GM12878 (cell line): ENCODE data around the gene RAB3IL1. TPM values are rescaled to one million over a fixed set of nuclear protein-coding genes. Genes with fewer than 3 reads are reported as not detected.

Source experiments
- ATAC-seq: fragments of 200-7000 bp; cut with Tn5 transposase; 3 replicates; pipeline ENCODE4 v1.9.1; 2020; ENCODE audit warnings: mild to moderate bottlenecking, moderate library complexity
- BruUV-seq: library from RNA; stranded (reverse); fragments of 400-500 nt; replicated peaks from 2 replicates; lab custom pipeline; 2021; lab: Mats Ljungman, UMichigan
- CTCF ChIA-PET: fragments of 300-600 bp; sonication (Branson Sonifier 250); formaldehyde crosslinking; extraction: SDS; loops from one replicate; lab custom pipeline; 2021; ENCODE audit warnings: inconsistent platforms; lab: Yijun Ruan, JAX
- POLR2A ChIA-PET: fragments of 350-600 bp; formaldehyde crosslinking; extraction: SDS; loops from one replicate; lab custom pipeline; 2021; ENCODE audit warnings: inconsistent platforms; lab: Charles Lee
- RAD21 ChIA-PET: fragments of 300-600 bp; sonication (Branson Sonifier 250); formaldehyde crosslinking; loops from one replicate; lab custom pipeline; 2023; ENCODE audit warnings: antibody characterized with exemption; ENCODE audit not compliant: unreplicated experiment; lab: Charles Lee
- SMC1A ChIA-PET: fragments of 300-600 bp; sonication (Branson Sonifier 250); formaldehyde crosslinking; loops from one replicate; lab custom pipeline; 2023; ENCODE audit not compliant: unreplicated experiment, uncharacterized antibody; lab: Charles Lee
- DNase-seq: peaks from one replicate; pipeline ENCODE4 v3.0.0-alpha.2; 2011; ENCODE audit warnings: low read depth, low spot score
- FAIRE-seq: peaks from 3 replicates; lab custom pipeline; 2011; peaks lifted over from hg19 to GRCh38; lab: Jason Lieb, UNC
- H2AFZ ChIP-seq: 2 replicates; pipeline ENCODE4 v1.6.0; 2011; ENCODE audit warnings: low read depth, low read length, control low read depth; ENCODE audit not compliant: control insufficient read depth
- H3K27ac ChIP-seq: 2 replicates; pipeline ENCODE4 v1.5.1; 2011; ENCODE audit warnings: control low read depth; ENCODE audit not compliant: control insufficient read depth, insufficient read depth
- H3K27me3 ChIP-seq, 2 experiments: replicated peaks in 1 of 2; 2 replicates each; pipeline versions ENCODE4 v1.6.0 to v1.6.1; 2011; ENCODE audit warnings: low read length in 1 of 2; ENCODE audit not compliant: control insufficient read depth in 2 of 2, insufficient read depth in 2 of 2
- H3K36me3 ChIP-seq, 2 experiments: 2 replicates each; pipeline ENCODE4 v1.5.1; 2011; ENCODE audit warnings: low read length in 1 of 2; ENCODE audit not compliant: control insufficient read depth in 2 of 2, insufficient read depth in 2 of 2
- H3K4me1 ChIP-seq: 2 replicates; pipeline ENCODE4 v1.6.1; 2011; ENCODE audit warnings: mild to moderate bottlenecking, low read length, moderate library complexity, mixed read lengths; ENCODE audit not compliant: control insufficient read depth, insufficient read depth
- H3K4me2 ChIP-seq: 2 replicates; pipeline ENCODE4 v1.6.0; 2011; ENCODE audit warnings: control low read depth; ENCODE audit not compliant: control insufficient read depth, insufficient read depth
- H3K4me3 ChIP-seq: fragments of 200-600 bp; sonication (generic); 2 replicates; pipeline ENCODE4 v1.5.1; 2016
- H3K79me2 ChIP-seq: 2 replicates; pipeline ENCODE4 v1.6.0; 2011; ENCODE audit warnings: low read length; ENCODE audit not compliant: control insufficient read depth, insufficient read depth
- H3K9ac ChIP-seq: 2 replicates; pipeline ENCODE4 v1.8.0; 2011; ENCODE audit warnings: low read length, control low read depth, mixed read lengths; ENCODE audit not compliant: control insufficient read depth, insufficient read depth
- H3K9me3 ChIP-seq: replicated peaks from 3 replicates; pipeline ENCODE4 v1.5.1; 2011; ENCODE audit warnings: mild to moderate bottlenecking, low read length; ENCODE audit not compliant: control insufficient read depth, insufficient read depth
- H4K20me1 ChIP-seq: 2 replicates; pipeline ENCODE4 v1.6.0; 2011; ENCODE audit not compliant: control insufficient read depth, insufficient read depth
- ATF7 ChIP-seq: fragments of 450-650 bp; IDR thresholded peaks from 2 replicates; pipeline ENCODE4 v1.6.1; 2016; ENCODE audit warnings: low read depth, mild to moderate bottlenecking
- DPF2 ChIP-seq: fragments of 450-650 bp; IDR thresholded peaks from 2 replicates; pipeline ENCODE4 v1.6.1; 2017; ENCODE audit warnings: mild to moderate bottlenecking
- HCFC1 ChIP-seq: fragments of 150-350 bp; IDR thresholded peaks from 2 replicates; pipeline ENCODE4 v1.6.1; 2014; ENCODE audit warnings: low read length
- LARP7 ChIP-seq: fragments of 450-650 bp; IDR thresholded peaks from 2 replicates; pipeline ENCODE4 v1.6.1; 2017; ENCODE audit warnings: mild to moderate bottlenecking
- MLLT1 ChIP-seq: fragments of 450-650 bp; IDR thresholded peaks from 2 replicates; pipeline ENCODE4 v1.6.1; 2016; ENCODE audit warnings: mild to moderate bottlenecking
- MXI1 ChIP-seq: fragments of 150-350 bp; IDR thresholded peaks from 2 replicates; pipeline ENCODE4 v1.6.1; 2011; ENCODE audit warnings: low read depth, mild to moderate bottlenecking, inconsistent platforms, low read length, improper control_type of control experiment
- MYB ChIP-seq: fragments of 150-350 bp; IDR thresholded peaks from 2 replicates; pipeline ENCODE4 v1.6.1; 2014; ENCODE audit warnings: mild to moderate bottlenecking, low read depth, low read length, borderline replicate concordance
- NBN ChIP-seq: fragments of 450-650 bp; IDR thresholded peaks from 2 replicates; pipeline ENCODE4 v1.6.1; 2016
- NR2C1 ChIP-seq: fragments of 450-650 bp; IDR thresholded peaks from 2 replicates; pipeline ENCODE4 v1.6.1; 2017; ENCODE audit warnings: antibody characterized with exemption, mild to moderate bottlenecking, moderate library complexity
- PRDM15 ChIP-seq: fragments of 450-650 bp; formaldehyde crosslinking; IDR thresholded peaks from 2 replicates; pipeline ENCODE4 v1.4.0; 2020; ENCODE audit warnings: mild to moderate bottlenecking, moderate library complexity
- RELB ChIP-seq: fragments of 450-650 bp; IDR thresholded peaks from 2 replicates; pipeline ENCODE4 v1.6.1; 2017; ENCODE audit warnings: low read depth, mild to moderate bottlenecking, moderate library complexity
- SIX5 ChIP-seq: IDR thresholded peaks from 2 replicates; pipeline ENCODE4 v1.6.1; 2011; ENCODE audit warnings: mild to moderate bottlenecking, low read depth, low read length, moderate library complexity; ENCODE audit not compliant: severe bottlenecking
- SKIL ChIP-seq: fragments of 450-650 bp; IDR thresholded peaks from 2 replicates; pipeline ENCODE4 v1.6.1; 2017; ENCODE audit warnings: mild to moderate bottlenecking, low read depth, inconsistent platforms; ENCODE audit not compliant: poor library complexity, severe bottlenecking
- SRF ChIP-seq, 2 experiments: IDR thresholded peaks; 2 replicates each; pipeline ENCODE4 v1.6.1; 2011; ENCODE audit warnings: low read depth in 2 of 2, low read length in 2 of 2, mild to moderate bottlenecking in 1 of 2, moderate library complexity in 1 of 2
- ZZZ3 ChIP-seq: IDR thresholded peaks from 2 replicates; pipeline ENCODE4 v1.6.1; 2011; ENCODE audit warnings: low read depth; ENCODE audit not compliant: control insufficient read depth, insufficient read length
- WGBS: methylation state at CpG from one replicate; pipeline ENCODE4 v1.1.6; 2016; ENCODE audit warnings: low lambda C conversion rate; ENCODE audit not compliant: insufficient replicate concordance, insufficient coverage; ENCODE audit errors: missing lambda C conversion rate; 5-methylcytosine and 5-hydroxymethylcytosine counted together
- in situ Hi-C: fragments of 300-500 bp; cut with MboI; formaldehyde crosslinking; loops from 9 replicates; pipeline ENCODE4 v1.14.3; 2018; ENCODE audit warnings: mixed read lengths
- intact Hi-C: fragments of 100-400 bp; cut with micrococcal nuclease; formaldehyde crosslinking; loops from one replicate; pipeline ENCODE4 v1.14.2; 2022; ENCODE audit not compliant: unreplicated experiment
- polyA plus RNA-seq, 11 experiments: library from polyadenylated mRNA; depleted of rRNA in 4 of 11; unstranded in 6 of 11; stranded (reverse) in 5 of 11; fragments of >200 nt; fragmentation: Nextera tagmentation in 4 of 11; fragmentation: Illumina TruSeq in 1 of 11; extraction: Ambion mirVana in 4 of 11; extraction: Trizol in 1 of 11; gene quantifications; 1 replicate in 1 of 11; 2 replicates in 10 of 11; pipeline versions ENCODE4 v1.2.1 to v1.2.3, GENCODE V29; 2011 to 2016; ENCODE audit warnings: inconsistent platforms in 2 of 11, missing spikeins in 2 of 11, low read depth in 1 of 11
- total RNA-seq, 4 experiments: library from RNA; depleted of rRNA in 3 of 4; stranded (reverse); fragments of >200 nt in 3 of 4; fragmentation: Illumina TruSeq in 1 of 4; extraction: Trizol in 1 of 4; gene quantifications; 2 replicates each; pipeline versions ENCODE4 v1.2.1 to v1.2.3, GENCODE V29; 2013 to 2021

The RAB3IL1 gene
- total and polyA plus RNA-seq, 10 of the 15 experiments (the other 5 are each of a cell fraction or from before 2014, with no cell fraction given), result 0.04 TPM; not detected in 9

DNA sequence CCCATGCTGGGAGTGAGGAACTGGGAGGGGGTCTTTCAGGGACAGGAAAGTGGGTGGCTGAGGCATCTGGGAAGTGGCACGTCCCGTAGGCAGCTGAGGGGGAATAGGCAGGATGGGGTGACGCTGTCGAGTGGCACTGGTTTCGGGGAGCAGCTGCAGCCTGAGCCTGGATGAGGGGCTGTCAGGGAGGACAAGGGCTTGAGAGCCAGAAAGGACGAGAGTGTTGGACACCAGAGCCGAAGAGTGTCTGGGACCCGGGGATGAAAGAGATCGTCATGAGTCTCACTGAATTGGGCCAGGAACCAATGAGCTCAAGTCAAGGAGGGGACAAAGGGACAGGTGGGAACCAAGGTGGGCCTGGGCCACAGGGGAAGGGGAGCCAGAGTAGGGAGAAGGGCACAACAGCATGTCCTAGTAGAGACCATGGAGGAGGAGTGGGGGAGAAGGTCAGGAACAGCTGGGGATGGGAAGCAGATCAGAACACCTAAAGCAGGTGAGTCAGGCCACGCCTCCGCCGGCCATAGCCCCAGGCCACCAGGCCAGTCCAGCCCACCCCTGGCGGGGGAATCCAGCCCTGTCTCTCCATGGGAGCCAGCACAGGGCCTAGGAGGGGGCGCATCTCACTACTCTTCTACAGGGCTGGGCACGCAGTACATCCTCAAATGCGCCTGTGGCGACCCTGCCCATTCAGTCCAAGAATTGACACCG, 4.2 kb downstream of the RAB3IL1 start:
- Histone ChIP-seq H3K27ac (no peak overlapping the region), H3K9me3 (no peaks in the 10 kb centered on the region), H4K20me1 (no peaks in the 10 kb centered on the region), H3K27me3 (peaks cover 4 to 8% of the 10 kb centered on the region in 2 experiments; a peak in 3 of 4 replicates), H3K4me3 (no peak overlapping the region), H3K79me2 (no peaks in the 10 kb centered on the region), H3K36me3 (no peaks in the 10 kb centered on the region), H3K4me1 (no peaks in the 10 kb centered on the region), H3K9ac (no peak overlapping the region), H2AFZ (no peak overlapping the region), H3K4me2 (no peak overlapping the region)
- FAIRE-seq, result no peak
- SMC1A ChIA-PET, result interaction anchor here (0.8 kb wide), 1 partner anchor 16 kb away, joined by 3 read pairs; no protein-coding TSS in a partner anchor
- intact Hi-C loops (no loop called here), in situ Hi-C loops (no loop called here)
- RAD21 ChIA-PET, result no interaction called here
- BruUV-seq, result no TSS peak
- WGBS, result 38% methylated on average over 17 of the region's 18 CpGs
- CTCF ChIA-PET, result interaction anchor here (1.1 to 1.9 kb wide), 2 partner anchors 15 to 169 kb away, joined by 5 to 12 read pairs; no protein-coding TSS in a partner anchor
- POLR2A ChIA-PET, result no interaction called here
- DNase-seq, result no peak
- ATAC-seq, result no peak
- TF ChIP-seq MYB (no peak), HCFC1 (no peak), SRF (IDR thresholded peaks at IDR 0.05; ENCODE audit: low read depth in 2 of 2, low read length in 2 of 2) (no peak), DPF2 (no peak), MLLT1 (no peak), LARP7 (no peak), NR2C1 (no peak), SIX5 (no peak), SKIL (no peak), ZZZ3 (no peak), NBN (no peak), PRDM15 (no peak), MXI1 (no peak), ATF7 (no peak), RELB (no peak)
